GM23248 (cell line): ENCODE measurements around the gene INO80E.

Source experiments
- EZH2 ChIP-seq: fragments of 200-600 bp; sonication (generic); IDR thresholded peaks from 2 replicates; pipeline ENCODE4 v1.6.1; 2018; ENCODE audit warnings: antibody characterized with exemption, mild to moderate bottlenecking; ENCODE audit not compliant: insufficient read depth, poor library complexity, severe bottlenecking
- EZH2phosphoT487 ChIP-seq: fragments of 200-600 bp; sonication (generic); IDR thresholded peaks from 2 replicates; pipeline ENCODE4 v1.6.1; 2018; ENCODE audit warnings: antibody characterized with exemption, moderate library complexity, mild to moderate bottlenecking, low read depth; ENCODE audit not compliant: insufficient read depth

DNA sequence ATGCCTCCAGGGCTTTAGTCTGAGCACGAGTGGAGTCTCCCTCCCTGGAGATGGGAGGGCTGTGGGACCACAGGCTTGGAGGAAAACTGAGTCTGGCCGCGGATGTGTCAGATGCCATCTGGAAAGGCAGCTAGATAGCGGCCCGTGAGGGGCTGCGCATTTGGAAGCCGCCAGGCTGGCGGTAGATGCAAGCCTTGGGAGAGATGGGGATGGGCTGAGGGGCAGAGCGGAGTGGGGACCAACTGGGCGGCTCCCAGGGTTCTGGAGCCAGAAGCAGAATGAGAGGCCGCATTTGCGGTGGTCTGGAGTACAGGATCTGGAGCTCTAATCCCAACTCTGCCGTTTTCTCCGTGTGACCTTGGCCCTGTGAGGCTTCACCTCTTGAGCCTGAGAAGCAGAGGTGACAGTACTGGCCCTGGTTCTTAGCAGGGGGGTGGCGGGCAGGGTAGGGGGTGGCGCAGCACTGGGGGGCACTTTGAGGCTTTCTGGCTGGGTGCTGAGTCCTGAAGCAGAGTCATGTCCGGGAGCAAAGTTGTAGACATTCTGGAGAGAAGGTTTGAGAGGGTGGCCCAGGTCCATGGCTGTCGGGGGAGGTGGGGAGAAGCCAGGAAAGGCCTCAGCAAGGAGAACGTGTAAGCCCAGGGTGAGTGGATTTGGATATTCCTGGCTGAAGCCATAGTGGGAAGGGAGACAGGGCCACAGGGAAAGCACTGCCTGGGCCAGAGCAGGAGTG lies 6.7 kb downstream of the INO80E start:
- TF ChIP-seq EZH2 (no peak), EZH2phosphoT487 (no peak)
